ENCODE measurements around the gene ICAM5.

ICAM5 gene

DNA sequence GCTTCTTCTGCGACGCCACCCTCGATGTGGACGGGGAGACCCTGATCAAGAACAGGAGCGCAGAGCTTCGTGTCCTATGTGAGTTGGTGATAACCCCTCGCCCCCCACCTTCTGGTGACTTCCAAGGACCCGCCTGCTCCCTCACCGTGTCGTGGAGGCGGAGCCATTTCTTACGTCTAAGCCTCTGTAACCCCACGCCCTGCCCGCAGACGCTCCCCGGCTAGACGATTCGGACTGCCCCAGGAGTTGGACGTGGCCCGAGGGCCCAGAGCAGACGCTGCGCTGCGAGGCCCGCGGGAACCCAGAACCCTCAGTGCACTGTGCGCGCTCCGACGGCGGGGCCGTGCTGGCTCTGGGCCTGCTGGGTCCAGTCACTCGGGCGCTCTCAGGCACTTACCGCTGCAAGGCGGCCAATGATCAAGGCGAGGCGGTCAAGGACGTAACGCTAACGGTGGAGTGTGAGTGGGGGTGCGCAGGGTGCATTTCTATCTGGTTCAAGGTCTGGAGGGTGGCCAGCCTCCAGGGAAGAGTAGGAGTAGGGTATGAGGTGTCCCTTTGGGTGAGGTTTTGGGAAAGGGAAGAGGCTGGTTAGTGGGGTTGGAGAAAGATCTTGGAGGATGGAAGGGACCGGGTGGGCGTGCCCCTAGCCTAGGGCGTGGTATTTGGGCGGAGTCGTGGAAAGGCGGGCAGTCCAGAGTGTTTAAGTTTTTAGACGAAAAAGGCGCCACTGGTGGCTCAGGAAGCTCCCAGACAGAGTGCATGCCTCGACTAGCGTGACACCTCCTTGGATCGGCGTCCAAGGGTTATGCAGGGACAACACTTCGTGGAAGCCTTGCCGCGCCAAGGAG, 3.3 kb downstream of the ICAM5 start:
- DNase-seq = no peak

DNA sequence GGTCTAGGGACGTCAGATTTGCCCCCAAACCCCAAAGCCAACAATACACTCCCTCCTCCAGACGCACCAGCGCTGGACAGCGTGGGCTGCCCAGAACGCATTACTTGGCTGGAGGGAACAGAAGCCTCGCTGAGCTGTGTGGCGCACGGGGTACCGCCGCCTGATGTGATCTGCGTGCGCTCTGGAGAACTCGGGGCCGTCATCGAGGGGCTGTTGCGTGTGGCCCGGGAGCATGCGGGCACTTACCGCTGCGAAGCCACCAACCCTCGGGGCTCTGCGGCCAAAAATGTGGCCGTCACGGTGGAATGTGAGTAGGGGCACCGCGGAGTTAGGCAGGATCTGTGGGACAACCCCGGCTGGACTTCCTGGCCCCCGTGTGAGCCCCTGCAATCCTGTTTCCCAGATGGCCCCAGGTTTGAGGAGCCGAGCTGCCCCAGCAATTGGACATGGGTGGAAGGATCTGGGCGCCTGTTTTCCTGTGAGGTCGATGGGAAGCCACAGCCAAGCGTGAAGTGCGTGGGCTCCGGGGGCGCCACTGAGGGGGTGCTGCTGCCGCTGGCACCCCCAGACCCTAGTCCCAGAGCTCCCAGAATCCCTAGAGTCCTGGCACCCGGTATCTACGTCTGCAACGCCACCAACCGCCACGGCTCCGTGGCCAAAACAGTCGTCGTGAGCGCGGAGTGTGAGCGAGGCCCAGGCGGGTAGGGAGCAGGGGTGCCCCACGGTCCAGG, 4.0 kb downstream of the ICAM5 start:
- DNase-seq = no peak

DNA sequence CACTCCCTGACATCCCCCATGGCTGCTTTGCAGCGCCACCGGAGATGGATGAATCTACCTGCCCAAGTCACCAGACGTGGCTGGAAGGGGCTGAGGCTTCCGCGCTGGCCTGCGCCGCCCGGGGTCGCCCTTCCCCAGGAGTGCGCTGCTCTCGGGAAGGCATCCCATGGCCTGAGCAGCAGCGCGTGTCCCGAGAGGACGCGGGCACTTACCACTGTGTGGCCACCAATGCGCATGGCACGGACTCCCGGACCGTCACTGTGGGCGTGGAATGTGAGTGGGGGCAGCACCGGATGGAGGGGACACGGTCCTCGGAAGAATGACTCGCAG, 4.6 kb downstream of the ICAM5 start:
- DNase-seq = no peak

DNA sequence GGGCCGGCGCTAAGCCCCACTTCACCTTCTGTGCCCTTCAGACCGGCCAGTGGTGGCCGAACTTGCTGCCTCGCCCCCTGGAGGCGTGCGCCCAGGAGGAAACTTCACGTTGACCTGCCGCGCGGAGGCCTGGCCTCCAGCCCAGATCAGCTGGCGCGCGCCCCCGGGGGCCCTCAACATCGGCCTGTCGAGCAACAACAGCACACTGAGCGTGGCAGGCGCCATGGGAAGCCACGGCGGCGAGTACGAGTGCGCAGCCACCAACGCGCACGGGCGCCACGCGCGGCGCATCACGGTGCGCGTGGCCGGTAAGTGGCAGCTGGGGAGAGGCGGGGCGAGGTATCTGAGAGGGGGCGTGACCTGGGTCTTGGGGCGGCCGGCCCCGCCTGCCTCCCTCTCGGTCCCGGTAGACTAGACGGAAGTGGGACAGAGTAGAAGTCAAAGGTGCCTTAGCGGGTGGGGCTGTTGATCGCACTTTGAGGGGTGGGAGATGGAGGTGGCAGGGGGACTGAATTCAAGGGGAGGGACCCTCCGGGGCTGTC, 5.6 kb downstream of the ICAM5 start:
- DNase-seq = peak; percentile 79

DNA sequence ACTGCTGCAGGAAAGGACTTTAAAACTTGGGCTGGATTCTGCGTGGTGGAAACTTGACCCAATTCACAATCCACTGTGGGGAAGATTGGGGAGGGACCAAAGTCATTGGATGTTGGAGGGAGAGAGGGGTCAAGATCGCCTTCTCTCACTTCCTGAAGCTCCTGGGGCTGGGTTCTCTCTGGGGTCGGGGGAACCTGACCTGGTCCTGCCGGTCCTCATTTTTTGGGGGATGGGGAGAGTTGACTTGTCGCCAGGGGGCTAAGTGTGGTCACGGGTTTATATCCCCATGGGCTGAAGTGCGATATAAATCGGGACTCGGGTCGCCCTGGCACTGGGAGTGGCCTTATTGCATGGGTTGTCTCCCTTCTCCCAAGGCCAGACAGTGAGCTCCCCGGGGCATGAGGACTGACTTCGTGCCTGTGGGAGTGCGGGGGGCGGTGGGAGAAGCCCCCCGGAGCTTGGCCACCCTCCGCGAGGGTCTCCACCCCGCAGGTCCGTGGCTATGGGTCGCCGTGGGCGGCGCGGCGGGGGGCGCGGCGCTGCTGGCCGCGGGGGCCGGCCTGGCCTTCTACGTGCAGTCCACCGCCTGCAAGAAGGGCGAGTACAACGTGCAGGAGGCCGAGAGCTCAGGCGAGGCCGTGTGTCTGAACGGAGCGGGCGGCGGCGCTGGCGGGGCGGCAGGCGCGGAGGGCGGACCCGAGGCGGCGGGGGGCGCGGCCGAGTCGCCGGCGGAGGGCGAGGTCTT, 6.3 kb downstream of the ICAM5 start:
- no peak for DNase-seq

DNA sequence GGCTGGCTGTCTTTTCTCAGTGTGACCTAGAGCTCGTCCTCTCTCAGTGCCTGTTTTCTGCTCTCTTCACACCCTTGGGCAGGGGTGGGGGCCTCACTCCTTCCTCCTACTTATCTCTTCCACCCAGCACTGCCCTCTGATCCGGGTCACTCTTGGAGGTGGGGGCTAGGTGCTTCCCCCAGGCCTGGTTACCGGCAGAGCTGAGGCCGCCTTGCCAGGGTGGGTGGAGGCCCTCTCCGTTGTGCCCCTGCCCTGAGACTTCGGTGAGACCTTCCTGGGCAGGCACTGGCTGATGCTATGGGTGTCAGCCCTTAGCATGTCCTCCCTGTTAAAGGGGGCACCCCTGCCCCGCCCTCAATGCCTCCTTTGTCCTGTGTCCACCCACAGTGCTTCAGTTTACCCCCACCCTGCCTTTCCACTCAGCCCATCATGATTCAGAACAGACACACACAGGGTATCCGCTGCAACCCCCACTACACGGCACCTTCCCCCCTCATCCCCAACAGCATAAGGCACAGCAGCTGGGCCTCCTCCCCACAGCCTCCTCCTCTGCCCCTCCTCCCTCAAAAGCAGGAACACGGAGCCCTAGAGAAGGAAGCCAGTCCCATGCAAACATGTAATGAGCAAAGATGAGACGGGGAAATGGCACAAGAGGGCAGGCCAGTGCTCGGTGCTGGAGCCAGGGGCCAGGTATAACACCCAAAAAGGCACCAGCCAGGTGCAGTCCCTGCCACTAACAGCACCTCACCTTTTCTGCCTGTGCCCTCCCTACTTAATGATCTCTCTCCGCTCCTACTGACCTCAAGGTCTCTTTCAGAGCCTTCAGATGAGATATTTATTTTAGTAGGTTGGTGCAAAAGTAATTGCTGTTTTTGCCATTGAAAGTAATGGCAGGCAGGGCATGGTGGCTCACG, 10.1 kb downstream of the ICAM5 start:
- DNase-seq = no peak

DNA sequence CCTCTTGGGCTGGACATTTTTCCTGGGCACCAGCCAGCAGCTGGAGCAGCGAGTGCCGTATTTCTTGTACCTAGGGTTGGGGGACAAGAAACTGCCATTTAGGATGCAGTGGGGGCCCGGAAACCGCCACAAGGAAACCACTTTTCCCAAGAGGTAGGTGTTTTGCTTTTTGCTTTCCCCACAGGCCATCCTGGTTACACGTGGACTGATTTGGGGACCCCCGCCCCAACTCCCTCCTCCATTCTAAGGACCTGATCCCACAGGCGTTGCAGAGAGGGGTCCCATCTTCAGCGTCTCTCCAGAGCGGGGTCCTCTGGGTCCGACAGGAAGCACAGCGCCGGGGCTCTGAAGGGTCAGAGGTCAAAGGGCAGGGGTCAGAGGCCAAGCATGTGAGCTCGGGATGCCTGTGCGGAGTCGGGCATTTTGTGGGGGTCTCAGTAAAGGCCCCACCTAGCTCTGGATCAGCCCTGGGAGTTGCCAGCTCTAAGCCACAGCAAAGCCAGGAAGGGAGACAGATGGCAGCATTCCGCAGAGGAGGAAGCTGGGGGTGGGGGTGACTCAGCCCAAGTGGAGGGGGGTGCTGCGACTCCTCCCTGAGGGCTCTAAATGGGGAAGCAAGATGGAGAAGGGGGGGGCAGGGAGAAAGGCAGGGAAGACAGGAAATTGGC, 15.5 kb downstream of the ICAM5 start:
- no peak for DNase-seq

DNA sequence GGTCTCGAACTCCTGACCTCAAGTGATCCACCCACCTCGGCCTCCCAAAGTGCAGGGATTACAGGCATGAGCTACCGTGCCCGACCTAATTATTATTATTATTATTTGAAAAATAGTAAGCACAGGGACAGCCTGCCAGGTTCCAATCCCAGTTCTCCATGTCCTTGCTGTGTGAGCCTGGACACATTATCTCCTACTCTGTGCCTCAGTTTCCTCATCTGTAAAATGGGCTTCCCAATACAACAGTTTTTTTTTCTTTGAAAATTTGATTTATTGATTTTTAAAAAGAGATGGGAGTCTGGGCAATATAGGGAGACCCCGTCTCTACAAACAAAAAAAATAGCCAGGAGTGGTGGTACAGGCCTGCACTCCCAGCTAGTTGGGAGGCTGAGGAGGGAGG, 16.6 kb downstream of the ICAM5 start:
- DNase-seq = no peak

DNA sequence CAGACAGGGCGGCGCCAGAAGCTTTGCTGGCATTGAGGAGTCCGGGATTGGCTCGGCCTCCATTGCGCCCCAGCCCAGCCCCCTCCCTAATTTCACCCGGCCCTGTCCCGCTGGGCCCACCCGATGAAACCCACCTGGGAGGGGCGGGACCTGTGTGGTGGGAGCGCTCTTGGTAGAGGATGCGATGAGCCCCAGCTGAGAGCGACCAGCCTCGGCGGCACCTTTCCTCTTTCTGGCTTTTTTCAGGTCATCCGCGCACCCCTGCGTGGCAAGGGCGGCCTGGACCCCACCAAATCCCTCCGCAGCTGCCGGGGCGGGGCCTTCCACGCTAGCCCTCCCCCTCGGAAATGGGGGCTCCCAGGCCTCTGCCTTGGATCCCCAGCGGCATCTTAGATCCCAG, 19.7 kb downstream of the ICAM5 start, which contains the start of gene ZGLP1:
Gene ZGLP1, minus strand, starts transcription at position 393 of the 400 bp plus-strand sequence.
- no peak for DNase-seq

DNA sequence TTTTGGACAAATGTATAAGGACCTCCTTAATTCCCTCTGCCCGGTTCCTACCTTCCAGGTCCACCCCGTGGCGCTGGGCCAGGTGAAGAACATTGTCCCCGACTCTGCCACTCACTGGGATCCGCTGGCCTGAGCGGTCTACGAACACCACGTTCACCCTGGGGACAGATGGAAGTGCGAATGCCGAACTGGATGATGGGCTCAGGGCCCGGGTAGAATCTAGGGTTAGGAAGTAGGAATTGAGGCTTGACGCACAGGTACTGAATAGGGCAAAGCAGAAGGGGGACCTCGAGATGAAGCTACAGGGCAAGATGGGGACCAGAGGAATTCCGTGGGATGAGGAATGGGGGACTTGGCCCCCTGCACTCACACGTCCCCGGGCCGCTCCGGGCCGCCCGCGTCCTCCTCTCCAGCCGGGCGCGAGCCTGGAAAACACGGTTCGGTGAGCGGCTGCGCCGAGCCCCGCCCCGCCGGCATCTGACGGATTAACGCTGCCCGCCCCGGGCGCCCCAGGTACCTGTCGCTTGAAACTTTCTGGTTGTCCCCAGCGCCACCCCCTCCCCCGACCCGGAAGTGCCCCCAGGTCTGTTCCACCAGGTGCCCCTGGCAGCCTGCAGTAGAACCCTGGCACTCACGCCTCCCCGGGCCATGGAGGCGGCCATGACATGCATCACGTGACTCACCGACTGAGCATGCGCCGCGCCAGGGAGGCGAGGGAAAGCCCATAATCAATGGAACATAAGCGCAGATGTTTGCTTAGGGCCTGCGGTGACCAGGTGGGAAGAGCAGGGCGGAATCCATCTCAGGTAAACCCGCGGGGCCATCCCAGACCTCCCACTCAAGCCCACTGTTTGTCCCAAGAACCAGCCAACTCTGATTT, 25.8 kb downstream of the ICAM5 start, which contains the start of gene FDX2:
Gene FDX2, minus strand, starts transcription at position 681 of the 880 bp plus-strand sequence. Its CDS starts 19 bp downstream, at position 662.
- DNase-seq = peak; percentile 86

DNA sequence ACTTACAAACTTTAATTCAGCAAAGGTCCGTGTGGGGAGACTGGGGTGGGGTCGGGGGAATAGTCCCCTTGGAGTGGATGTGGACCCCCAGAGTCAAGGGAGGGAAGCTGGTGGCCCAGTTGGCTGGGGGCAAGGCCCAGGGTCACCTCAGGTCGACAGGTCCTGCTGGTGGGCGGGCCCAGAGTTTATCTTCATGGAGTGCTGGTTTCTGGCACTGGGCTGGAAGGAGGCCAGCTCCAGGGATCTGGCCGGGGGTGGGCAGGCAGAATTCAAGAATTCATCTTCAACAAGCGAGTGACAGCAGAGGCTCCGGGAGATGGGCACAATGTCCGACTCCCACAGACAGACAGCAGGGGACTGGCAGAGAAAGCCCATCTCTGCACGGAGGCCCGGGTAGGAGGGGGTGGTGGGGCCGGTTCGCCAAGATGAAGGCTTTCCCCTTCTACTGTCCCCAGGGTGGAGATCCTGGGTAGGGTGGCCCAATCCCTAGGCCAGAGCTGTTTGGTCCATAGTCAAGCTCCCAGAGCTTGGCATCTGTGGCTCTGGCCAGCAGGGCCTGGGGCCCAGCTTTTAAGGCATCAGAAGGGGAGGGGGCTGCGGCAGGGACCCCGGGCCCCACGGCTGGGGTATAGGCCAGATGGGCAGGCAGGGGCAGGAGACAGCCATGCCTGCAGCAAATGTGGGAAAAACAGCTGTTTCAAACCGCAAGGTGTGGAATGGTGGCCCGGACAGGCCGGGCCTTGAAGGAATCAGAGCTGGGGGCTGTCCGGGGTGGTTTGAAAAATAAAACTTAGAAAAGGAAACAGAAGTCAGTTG, 26.7 kb downstream of the ICAM5 start:
- DNase-seq = no peak

DNA sequence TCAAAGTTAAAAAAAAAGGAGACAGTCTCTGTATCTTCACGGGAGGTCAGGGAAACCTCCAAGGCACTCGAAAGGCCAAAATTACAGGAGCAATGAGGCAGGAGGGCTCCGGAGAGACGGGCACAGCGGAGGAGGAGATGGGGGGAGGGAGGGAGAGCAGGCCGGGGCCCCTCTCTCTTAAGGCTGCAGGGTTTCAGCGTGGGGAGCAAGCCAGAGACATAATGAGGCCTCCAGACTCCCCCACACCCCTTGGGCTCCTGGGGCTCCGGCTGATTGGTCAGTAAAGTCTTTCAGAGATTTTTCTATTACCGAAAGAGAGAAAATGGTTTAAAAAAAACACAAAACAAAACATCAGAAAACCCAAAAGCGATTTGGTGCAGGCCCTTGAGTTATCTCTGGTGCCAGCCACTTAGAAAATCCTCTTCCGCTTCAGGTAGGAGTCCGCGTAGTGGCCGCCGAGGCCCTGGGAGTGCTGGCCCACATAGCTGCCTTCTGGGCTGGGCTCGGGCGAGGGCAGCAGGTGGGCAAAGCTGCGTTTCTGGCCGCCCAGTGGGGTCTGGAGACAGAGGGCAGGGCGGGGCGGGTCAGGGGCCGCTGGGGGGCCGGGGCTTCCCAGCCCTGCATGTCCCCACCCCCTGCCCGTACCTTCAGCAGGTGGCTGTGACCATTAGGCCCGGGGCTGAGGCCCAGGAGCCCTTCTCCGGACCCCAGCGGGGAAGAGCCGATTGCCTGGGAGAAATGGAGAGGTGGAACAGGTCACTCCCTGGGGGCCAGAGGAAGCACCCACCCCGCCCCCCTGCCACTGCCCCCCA, 27.5 kb downstream of the ICAM5 start:
- DNase-seq = no peak

DNA sequence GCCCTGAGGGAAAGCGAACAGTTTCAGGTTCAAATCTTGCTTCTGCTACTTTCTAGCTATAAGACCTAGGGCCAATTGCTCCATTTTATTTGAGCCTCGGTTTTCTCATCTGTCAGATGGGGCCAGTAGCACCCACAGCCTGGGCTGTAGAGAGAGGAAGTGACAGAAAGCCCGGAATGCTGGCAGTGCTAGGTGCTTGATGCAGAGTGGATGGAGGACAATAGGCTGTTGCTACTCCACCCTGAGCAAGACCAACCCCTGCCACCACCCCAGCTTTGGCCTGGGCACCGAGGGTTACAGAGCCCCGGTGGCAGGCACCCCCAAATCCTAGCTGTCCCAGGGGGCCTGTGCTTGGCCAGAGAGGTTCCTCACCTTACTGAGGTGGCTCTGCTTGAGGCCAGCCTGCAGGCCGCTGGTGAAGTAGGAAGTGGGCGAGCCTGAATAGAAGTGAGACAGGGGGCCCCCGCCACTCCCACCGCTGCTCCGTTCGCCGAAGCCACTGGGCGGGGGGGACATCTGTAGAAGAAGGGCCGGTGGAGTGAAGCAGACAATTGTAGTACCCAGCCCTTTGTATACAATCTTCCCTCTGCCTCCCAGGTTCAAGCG, 28.2 kb downstream of the ICAM5 start:
- no peak for DNase-seq

DNA sequence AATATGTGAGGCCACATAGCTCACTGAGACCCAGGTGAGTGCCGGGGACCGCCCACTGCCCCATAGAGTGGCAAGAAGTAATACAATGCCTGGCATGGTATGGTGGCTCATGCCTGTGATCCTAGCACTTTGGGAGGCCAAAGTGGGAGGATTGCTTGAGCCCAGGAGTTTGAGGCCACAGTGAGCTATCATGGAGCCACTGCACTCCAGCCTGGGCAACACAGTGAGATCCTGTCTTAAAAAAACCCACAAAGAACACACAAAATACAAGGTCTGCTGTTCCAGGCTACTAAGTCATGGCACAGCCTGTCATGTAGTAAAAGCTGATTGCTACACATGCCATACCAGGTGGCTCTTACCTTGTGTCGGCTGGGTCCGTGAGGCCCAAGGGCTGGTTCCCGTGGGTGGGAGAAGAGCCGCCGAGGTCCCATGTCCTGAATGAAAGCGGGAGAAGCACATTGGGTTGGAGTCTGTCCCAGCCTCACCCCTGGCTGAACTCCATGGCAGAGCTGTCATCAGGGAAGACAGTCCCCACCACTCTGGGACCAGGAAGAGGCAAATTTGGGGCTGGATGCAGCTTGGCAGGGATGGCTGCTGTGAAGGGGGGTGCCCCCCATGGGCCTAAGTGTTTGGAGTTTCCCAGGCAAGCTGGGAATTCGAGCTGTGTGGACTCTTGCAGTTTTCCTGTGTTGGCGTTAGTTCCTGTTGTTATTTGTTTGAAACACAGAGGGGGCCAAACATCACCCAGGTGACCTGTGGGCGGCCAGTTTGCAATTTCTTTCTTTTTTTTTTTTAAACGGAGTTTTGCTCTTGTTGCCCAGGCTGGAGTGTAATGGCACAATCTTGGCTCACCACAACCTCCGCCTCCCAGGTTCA, 29.3 kb downstream of the ICAM5 start:
- no peak for DNase-seq

DNA sequence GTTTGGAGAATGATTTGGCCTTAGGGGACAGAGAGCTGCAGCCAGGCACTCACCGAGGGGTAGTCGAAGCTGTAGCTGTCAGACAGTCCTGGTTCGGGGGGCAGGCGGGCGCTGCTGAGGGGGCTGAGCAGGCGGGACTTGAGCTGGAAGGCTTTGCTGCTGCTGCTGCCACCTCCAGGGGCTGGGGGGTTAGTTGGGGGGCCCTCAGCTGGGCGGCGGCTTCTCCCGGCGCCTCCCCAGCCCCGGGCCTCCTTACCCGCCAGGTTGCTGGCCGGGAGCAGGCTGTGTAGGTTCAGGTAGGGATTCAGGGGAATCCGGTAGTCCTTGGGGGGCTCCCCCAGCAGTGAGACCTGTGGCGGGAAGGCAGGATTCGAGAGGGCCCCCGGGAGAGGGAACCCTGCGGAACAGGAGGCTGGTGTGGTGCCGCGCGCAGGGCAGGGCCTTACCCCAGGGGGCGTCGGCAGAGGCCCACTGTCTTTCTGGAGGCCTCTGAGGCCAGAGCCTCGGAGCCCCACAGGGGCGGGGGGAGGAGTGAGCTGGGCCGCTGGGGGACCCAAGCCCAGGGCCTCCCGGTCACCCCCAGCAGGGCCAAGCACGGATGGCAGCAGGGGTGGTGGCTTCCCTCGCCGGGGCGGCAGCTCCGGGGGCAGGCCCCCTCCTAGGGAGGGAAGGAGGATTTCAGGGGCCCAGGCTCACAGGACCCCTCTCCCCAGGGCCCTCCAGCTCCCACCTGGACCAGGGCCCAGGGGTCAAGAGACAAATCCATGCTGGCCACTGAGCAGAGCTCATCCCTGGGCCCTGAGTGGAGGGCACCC, 31.1 kb downstream of the ICAM5 start:
- no peak for DNase-seq

DNA sequence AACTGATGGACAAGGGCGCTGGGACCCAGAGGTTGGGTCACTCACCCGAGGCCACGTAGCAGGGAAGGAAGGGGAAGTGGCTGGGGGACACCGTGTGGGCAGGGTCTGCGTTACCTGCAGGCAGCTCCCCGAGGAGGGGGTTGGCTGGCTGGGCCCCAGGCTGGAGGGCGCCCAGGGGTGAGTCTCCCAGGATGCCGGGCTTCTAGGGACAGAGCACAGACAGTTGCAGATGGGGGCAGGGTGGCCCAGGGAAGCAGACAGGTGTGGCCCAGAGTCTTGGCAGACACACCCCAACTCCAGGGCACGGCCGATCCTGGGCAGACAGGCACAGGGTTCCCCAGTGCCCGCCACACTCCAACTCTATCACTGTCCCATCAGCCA, 31.7 kb downstream of the ICAM5 start:
- DNase-seq = no peak

Data from CD4-positive, alpha-beta T cell treated with Interferon gamma for 1 hour (primary cell).